GM13977 (cell line): ENCODE measurements around the gene SERPINB12.

Experiments used
- DNase-seq: peaks from one replicate; pipeline ENCODE4 v3.0.0; 2012; ENCODE audit warnings: low spot score
- in situ Hi-C: fragments of 300-500 bp; cut with MboI; formaldehyde crosslinking; loops from one replicate; pipeline ENCODE4 v1.12.0; 2022; ENCODE audit warnings: low sequenced_read_pairs, low pct_unique_long_range_greater_than_20kb, mixed read lengths, inconsistent platforms; ENCODE audit not compliant: unreplicated experiment
- TF ChIP-seq, protein P1 (sequence below): IDR thresholded peaks from 2 replicates; pipeline ENCODE4 v1.5.1; 2012; ENCODE audit warnings: mild to moderate bottlenecking, control low read depth; ENCODE audit not compliant: insufficient read depth; ENCODE audit errors: extremely low read depth, missing control alignments

Gene SERPINB12

DNA sequence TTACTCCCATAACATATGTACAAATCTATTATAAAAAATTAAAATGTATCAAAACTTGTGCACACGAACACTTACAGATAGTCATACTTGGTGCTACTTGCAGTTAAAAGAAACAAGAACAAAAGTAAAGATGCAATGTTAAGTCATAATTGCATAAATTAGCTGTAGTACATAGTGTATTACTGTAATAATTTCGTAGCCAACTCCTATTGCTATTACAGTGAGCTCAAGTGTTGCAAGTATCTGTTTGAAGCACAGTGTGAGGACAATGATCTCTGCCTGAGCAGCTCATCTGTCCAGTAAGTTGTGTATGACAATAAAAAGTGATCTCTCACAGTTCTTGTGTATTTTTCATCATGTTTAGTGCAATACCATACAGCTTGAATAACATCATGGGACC, 37.4 kb downstream of the SERPINB12 start:
- in situ Hi-C loops = loop anchor here (10.0 to 25.0 kb wide), 2 partner anchors 55 to 258 kb away; no protein-coding TSS in a partner anchor
- TF ChIP-seq, protein P1, sequence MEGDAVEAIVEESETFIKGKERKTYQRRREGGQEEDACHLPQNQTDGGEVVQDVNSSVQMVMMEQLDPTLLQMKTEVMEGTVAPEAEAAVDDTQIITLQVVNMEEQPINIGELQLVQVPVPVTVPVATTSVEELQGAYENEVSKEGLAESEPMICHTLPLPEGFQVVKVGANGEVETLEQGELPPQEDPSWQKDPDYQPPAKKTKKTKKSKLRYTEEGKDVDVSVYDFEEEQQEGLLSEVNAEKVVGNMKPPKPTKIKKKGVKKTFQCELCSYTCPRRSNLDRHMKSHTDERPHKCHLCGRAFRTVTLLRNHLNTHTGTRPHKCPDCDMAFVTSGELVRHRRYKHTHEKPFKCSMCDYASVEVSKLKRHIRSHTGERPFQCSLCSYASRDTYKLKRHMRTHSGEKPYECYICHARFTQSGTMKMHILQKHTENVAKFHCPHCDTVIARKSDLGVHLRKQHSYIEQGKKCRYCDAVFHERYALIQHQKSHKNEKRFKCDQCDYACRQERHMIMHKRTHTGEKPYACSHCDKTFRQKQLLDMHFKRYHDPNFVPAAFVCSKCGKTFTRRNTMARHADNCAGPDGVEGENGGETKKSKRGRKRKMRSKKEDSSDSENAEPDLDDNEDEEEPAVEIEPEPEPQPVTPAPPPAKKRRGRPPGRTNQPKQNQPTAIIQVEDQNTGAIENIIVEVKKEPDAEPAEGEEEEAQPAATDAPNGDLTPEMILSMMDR = no peak
- DNase-seq = no peak

DNA sequence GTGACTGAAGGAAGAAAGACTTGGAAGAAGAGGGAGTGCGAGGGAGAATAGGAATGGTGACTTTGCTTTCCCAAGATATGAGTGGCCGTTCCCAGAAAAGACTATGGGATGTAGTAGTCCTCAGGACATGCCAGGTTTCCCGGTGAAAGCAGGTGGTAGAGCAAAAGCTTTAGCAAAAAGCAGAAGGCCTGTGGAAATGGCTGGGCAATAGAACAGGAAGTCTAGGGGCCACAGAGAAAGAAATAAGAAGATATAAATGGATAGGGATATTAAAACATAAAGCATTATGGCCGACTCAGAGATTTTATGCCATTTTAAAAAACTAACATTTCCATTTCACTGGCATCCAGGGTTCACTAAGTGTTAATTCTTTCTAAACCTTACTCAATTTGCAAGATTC, 43.8 kb downstream of the SERPINB12 start:
- DNase-seq = no peak
- in situ Hi-C loops = loop anchor here (25.0 kb wide), 1 partner anchor 251 kb away; no protein-coding TSS in a partner anchor
- TF ChIP-seq, protein P1 = no peak

DNA sequence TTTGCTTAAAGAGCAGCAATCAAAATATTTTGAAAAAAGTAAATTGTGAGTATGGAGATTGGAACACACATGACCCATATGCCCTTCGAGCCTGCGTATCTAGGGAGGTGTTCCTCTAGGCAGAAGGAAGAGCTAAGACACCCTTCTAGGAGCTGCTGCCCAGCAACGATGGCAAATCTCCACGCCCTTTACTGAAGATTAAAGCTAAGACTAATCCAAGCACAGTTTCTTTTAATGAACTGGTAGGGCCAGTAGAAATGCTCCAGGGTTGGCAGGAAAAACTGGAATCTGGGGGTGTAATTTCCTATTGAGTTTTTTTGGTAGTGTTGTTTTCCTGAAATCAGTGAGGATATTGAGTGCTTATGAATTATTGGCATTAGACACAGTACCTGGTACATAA, 44.3 kb downstream of the SERPINB12 start:
- in situ Hi-C loops = loop anchor here (25.0 kb wide), 1 partner anchor 251 kb away; no protein-coding TSS in a partner anchor
- DNase-seq = no peak
- TF ChIP-seq, protein P1 = no peak

DNA sequence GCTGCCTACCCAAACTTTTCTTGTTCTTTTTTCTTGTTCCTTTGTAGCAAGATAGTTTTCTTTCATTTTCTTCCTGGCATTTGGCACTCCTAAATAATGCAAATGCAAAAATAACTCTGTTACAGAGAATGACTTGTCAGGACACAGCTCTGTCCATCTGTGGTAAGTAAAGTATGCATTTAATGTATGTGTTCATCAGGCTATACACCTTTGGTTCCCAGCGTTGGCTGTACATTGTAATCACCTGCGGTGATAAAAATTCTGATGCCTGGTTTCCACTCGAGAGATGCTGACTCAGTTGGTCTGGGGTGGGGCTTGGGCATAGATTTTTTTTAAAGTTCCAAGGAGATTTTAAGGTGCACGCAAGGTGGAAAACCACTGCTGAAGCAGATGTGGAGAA, 44.8 kb downstream of the SERPINB12 start, which contains the start of gene SERPINB13:
TSS of gene SERPINB13 (plus strand) at position 378 of the 400 bp plus-strand sequence. CDS start 1,325 bp downstream, outside the sequence.
- TF ChIP-seq, protein P1 = no peak
- no peak for DNase-seq
- in situ Hi-C loops = loop anchor here (25.0 kb wide), 1 partner anchor 250 kb away; no protein-coding TSS in a partner anchor

DNA sequence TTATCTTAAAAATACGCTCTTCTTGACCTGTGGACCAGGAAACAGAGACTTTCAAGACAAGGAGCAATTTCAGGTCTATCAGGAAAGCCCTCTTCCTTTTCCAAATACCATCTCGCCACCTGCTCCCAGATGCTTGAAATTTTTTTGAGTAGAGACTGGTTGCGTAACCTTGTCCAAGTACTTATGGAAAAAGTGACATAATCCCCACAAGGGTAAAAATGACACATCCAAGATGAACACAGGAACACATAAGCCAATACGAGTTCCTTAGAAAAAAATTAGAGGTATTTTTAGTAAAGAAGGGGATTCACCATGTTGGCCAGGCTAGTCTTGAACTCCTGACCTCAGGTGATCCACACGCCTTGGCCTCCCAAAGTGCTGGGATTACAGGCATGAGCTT, 46.7 kb downstream of the SERPINB12 start:
- DNase-seq = no peak
- in situ Hi-C loops = loop anchor here (25.0 kb wide), 1 partner anchor 248 kb away; no protein-coding TSS in a partner anchor
- TF ChIP-seq, protein P1 = no peak

DNA sequence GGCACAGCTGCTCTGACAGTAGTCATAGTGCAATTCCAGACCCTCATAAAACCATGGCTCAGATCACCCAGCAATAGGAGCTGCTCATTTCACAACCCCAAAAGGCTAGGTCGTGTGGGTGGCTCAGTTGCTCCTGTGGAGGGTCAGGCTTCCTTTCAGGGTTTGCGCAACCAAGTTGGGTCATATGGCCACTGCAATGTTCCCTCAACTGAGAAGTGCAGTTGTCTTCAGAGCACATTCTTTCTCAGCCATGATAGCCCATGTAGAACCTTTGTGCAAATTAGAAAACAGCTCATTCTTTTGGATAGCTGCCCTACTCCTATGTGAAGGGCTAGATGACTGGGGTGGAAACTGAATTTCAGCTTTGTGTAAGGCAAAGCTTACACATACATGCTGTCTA, 48.2 kb downstream of the SERPINB12 start:
- in situ Hi-C loops = loop anchor here (25.0 kb wide), 1 partner anchor 247 kb away; no protein-coding TSS in a partner anchor
- TF ChIP-seq, protein P1 = no peak
- DNase-seq = no peak
